Measurements from ENCODE around the gene CIDEB.

Gene CIDEB

DNA sequence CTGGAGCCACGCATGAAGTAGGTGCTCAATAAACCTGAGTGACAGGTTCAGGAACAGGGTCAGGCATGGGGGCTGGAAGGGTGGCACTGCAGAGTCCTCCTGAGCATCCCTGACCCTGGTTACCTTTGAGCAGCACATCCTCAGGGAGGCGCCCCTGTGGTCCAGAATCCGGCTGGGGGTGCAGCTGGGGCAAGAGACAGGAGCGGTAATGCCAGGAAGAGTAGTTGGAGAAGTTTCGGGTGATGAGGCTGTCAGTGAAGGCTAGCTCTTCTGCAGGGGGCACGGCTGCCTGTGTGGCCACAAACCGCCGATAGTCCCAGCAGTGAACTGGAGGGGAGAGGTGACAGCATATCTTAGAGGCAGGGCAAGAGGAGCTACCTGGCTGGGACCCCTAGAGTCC is 38.4 kb downstream of the CIDEB start:
- no peak for DNase-seq

DNA sequence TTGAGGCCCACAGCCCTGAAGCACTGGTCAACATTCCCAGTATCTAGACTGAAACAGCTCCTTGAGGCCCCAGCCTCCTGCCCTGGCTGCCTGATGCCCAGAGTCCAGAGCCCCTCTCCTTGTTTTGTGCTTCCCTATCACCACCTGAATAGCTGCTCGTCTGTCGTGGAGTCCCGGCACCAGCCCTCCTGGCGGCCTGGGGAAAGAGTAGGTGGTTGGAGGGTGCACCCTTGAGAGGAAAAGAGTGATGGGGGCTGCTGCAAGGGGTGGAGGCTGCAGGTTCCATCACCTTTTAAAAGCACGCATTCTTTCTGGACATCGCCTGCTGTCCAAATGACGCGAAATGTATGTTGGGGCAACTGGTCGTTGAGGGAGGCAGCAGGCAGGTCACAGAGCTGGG is 39.6 kb downstream of the CIDEB start:
- no peak for DNase-seq

DNA sequence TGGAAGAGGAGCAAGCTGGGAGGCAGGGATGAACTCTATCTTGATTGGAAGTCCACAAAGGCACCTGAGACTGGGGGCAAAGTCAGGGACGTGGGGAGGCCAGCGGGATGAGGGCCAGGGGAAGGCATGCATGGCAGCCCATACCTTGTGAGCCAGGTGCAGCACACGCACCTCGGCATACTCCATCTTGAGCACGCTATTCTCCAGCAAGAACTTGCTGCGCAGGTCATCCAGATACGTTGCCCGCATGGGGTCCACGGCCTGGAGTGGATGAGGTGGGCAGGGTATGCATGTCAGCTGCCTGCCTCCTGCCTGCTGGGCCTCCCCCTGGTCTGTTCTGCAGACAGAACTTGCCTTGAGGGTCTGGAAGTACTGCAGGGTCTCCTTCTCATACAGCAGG is 40.3 kb downstream of the CIDEB start:
- no peak for DNase-seq

DNA sequence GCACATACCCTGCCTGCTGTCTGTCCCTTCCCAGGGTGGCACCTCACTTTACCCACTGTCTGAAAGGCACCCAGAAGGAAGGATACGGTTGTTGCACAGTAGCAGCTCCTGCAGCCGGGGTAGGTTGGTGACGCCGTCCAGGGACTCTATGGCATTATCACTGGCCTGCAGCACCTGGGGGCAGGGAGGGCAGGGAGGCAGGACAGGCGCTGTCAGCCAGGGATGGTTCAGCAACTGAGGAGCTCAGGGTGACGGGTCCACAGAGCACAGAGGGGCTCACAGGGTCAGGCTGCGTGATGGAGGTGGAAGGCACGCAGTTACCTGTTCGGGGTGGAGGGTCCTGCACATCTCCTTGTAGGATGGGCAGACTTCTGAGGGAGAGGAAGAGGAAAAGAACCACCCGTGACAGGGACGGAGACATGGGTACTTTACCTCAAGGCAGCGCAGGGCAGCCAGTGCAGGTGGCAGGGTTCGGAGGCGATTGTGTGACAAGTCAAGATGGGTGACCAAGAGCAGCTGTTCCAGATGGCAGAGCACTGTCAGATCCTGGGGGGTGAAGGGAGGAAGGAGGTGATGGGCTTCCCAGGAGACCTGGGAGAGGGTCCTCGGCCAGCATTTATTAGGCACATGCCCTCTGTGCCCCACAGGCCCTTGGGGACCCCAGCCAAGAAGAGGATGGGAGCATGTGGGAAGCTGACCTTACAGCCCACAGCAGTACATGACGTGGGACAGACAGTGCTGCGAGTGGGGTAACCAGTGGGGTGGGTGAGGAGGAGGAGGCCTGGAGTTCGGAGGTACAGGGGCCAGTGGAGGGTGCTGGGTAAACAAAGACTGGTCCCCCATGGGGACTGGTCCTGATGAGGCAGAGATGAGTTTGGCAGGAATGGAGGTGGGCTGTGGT is 41.2 kb downstream of the CIDEB start:
- no peak for DNase-seq

DNA sequence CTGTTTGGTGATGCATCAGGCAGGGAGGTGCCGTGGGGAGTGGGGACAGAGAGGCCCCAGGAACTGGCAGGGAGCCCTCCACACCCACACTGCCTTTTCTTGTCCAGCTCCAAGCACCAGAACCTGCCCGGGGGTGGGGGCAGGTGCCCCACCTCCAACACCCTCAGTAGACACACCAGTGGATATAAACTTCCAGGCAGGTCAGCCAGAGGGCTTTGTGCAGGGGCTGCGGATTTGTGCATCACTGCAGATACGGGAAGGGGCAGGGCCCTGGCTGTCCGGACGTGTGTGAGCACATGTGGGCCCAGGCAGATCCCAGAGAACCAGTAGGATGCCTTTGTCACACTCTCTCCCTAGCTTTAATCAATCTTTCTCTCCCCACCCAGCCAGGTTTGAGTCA is 43.5 kb downstream of the CIDEB start:
- DNase-seq: no peak

DNA sequence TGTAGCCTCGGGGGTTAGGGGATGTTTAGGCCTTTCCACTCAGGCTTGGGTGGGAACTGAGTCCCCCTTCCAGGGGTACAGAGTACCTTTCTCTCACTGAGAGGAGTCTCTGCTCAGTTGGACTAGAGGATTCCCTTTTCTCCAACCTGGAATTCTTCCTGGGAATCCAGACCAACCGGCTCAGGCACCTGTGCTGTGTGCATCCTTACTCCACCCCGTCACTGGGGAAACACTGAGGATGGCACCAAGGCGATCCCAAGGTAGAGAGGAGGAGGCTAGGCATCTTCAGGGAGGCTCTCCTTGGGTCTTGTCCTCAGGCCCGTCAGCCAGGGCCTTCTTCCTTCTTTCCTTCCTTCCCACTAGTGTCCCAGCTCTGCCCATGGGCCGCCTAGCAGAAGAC is 43.9 kb downstream of the CIDEB start:
- no peak for DNase-seq

DNA sequence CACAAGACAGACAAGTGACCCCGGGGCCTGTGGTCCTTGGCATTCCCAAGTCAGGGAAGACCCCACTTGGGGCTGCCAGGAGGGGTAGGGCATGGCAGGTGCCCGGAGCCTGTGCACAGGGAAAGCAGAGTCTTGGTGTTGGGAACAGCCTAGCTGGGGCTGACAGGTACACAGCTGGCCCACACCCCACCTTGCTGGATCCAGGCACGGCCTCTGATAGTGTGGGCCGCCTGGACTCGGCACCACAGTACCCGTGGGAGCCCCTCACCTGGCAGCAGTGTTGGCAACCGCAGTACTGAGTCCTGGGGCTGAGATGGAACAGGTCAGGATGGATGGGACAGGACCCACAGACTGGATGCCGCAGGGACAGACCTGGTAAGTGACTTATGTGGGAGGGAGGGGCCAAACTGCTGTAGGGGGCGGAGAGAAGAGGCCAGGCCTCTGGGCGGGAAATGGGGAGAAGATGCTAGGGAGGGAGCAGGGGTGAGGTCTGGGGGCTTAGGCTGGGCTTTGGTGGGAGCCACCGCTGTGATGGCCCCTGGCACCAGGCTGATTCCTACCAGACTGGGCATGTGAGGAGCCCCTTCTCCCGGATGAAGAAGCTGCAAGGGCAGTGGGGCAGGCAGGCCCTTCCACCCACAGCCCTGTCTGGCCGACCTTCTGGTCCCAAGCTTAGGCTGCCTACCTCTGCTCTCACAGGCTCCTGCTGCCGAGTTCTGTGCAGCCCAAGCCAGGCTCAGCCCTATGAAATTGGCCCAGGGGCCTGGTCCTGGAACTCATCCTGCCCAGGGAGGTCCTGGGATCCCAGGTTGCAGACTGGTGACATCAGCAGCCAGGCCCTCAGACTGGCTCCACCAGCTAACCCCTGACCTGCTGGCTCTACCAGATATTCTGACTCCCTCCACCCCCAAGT is 44.7 kb downstream of the CIDEB start, which contains the start of gene TGM1:
Gene TGM1, minus strand, starts transcription at position 357 of the 913 bp plus-strand sequence. CDS start 825 bp downstream, outside the sequence.
- DNase-seq: no peak

DNA sequence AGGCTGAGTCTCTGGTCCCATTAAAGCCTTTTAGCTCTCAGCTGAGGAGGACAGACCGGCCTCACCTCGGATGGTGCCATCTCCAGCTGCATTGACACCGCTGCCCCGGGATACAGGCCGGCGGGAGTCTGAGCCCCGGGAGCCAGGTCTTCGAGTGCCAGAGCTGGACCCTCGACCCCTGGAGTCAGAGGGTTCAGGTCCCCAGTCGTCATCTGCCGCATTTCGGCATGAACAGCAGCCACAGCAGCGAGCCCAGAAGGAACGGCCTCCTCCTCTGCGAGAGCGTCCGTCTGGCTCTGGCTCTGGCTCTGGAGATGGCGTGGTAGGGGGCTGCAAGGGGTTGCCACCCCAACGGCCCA is 45.8 kb downstream of the CIDEB start:
- no peak for DNase-seq

DNA sequence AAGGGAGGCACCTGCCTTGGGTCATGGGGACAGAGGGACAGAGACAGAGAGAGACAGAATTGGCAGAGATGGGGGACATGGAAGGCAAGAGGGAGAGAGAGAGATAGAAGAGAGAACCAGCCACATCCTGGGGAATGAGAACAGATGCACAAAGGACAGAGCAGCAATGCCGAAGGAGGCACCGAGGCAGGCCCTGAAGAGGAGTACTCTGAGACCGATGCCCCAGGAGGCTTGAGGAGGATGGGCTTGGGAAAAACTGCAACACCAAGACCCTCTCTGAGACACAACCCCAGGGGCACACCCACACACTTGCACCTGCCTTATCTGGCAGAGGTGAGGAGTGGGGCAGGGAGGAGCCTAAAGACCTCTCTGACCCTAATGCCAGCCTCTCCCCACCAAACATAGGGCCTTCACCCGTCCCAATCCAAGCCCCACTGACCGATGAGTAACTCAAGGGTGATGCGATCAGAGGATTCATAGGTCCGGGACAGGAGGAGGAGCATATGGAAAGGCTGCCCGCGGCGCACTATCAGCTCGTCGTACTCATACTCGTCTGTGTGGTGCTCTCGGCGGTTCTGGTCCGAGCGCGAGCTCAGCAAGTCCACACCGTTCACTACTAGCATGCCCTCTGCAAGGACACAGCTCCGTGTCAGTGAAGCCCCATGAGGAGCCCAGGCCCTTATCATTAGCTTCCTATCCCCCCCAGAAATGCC is 46.4 kb downstream of the CIDEB start:
- DNase-seq: no peak

DNA sequence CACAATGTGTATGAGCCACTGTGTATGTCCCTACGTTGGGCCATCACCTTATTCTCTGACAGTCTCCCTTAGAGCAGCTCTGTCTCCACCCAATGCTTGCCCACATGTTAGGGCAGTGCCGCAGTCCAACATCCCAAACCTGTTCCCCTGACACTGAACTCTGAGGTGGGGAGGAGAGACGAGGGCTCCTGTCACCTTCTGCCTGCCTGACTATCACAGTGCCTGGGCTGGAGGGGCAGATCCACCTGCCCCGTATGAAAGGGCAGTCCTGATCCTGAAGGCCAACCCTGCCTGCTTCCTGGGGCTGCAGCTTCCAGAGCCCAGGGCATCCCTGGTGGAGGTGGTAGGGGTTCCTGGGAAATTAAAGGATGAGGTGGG is 47.0 kb downstream of the CIDEB start:
- DNase-seq: no peak

DNA sequence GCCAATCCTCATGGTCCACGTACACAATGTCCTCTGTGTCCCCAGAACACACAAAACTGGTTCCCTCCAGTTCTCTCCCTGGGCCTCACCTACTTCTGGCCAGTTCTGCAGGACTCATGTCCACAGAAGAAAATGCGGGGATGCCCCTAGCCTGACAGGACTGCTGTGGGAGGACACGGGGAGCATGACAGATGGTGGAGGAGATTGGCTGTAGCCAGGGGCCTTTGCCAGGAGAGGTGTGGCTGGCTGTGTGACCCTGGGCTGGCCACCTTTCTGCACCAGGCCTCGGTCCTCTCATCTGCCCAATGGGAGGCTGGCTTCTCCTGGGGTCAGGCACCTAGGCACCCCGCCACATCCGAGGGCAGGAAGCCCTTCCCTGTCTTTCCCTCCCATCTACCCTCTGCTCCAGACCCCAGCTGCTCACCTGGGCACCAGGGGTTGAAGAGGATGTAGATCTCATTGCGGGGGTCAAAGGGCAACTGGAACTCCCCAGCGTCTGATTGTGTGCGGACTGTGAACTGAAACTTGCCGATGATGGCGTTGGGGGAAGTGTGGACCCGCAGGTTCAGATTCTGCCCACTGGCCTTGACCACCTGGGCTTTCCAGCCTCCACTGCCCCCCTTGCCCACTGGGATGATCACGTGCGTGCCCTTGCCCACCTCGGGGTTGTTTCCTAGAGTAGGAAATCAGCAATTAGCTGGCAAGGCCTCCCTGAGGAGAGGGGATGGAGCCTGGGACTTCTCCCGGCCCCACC is 47.6 kb downstream of the CIDEB start:
- no peak for DNase-seq

DNA sequence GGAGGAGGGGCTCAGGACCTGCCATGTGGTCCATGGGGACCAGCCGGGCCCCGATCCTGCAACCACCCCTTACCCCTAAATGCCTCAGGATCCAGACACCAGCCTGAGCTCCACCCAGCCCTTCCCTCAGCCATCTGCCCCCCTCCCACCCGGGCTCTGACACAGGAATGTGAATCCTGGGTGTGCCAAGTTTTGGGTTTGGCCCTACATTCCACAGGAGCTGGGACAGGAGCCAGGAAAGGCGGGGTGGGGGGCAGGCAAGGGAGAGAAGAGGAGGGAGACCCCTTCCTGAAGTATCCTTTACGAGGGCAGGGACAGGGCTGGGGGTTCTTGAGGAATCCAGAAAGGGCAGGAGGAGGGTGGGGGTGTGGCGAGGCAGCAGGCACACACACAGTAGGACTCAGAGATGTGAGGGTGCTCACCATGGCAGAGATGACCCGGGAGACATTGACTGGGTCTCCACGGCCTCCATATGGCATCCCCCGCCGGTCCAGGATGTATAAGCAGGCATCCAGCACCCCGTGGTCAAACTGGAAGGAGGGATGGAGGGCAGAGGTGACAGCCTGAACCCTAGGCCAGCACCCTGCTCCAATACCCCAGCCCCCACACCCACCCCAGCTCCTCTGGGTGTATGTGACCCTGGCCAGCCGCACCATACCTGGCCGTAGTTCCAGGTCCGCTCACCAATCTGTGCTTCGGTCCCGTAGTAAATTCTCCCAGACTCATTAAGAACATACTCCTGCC is 48.3 kb downstream of the CIDEB start:
- DNase-seq: no peak

DNA sequence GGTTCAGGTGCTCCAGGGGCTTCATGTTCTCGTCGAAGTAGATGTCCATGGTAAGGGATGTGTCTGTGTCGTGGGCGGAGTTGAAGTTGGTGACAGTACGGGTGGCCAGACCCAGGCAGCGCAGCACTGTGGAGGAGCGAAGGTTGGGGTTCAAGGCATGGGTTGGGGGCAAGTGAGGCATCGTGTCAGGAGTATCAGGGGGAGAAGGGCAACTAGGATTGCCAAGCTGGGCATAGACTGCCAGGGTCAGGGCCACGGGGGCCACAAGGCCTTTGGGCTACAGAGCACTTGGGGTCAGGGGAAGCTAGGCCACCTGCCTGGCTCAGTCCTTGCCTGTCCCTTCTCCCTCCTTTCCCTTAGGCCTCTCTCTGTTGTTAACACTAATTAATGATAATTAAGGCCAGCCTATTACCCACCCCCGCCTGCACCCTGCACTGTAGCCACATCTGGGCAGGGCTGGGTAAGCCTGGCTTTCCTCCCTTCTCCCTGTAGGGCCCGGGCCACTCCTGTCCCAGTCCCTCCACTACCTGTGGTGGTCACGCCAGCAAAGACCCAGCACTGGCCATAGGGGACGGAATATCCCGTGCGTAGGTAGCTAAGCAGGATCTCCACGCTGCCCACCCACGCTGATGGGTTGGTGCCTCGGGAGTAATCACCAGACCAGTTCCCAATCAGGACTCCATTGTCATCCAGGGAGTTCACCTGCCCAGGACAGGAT is 49.1 kb downstream of the CIDEB start:
- no peak for DNase-seq

DNA sequence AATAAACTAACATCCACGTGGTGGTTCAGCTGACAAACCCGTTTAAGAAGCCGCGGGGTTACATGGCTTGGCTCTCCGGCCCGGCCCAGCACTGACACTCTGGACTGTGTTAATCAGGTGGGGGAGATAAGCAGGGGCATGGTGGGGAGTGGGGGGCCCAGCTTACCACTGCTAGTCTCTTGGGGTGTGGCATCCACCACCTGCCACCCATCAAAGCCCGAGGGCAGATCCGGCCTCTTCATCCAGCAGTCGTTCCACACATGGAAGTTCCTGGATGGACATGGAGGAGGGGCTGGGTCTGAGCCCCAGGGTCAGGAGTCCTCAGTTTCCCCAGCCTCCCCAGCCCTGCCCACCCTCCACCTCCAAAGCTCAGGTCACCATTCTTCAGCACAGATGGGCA is 49.7 kb downstream of the CIDEB start:
- DNase-seq: no peak

DNA sequence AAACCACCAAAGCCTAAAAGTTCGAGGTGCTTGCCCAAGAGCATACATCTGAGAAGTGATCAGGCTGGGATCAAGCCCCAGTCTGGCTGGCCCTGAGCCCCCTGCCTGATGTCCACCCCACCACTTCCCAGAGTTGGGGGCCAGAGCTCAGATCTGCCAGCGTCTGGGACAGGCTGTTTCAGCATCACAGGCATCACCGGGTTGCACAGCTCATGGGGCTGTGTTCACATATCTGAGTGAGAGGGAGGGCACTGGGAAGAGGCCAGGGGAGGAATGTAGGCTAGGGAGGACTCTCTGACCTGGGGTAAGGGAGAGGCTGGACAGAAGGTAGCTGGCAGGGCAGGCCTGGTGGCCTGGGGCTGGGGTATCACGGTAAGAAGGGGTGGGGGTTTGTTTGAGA is 50.8 kb downstream of the CIDEB start:
- no peak for DNase-seq

DNA sequence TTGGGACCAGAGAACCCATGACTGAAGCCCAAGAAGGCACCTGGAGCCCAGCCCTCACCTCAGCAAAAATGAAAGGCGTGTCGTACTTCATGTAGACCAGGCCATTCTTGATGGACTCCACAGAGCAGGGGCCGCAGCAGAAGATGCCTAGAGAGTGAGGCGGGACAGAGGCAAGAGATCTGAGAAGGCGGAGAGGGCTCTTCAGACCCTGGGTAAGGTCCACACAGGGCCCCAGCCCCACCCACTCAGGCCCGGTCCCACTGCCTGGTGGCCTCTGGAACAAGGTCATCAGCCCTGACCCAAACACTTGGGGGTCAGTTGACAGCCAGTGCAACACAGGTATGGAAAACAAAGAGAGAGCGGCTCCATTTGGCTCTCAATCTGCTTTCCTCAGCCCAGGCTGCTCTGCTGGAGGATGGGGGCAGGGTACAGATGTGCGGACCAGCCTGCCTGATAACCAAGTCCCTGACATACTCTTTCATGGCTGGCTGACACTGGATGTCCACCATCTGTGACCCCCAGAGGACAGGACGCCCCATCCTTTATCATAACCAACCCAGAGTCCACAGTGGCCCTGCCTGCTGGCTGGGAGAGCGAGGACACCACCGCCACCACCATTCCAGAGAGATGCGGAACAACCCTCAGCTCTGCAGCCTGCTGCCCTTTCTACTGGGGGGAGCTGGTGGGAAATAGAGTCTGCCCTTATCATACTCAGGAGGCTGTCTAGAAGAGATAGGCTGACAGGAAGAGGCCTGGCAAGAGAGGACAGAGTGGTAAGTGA is 51.7 kb downstream of the CIDEB start:
- no peak for DNase-seq

DNA sequence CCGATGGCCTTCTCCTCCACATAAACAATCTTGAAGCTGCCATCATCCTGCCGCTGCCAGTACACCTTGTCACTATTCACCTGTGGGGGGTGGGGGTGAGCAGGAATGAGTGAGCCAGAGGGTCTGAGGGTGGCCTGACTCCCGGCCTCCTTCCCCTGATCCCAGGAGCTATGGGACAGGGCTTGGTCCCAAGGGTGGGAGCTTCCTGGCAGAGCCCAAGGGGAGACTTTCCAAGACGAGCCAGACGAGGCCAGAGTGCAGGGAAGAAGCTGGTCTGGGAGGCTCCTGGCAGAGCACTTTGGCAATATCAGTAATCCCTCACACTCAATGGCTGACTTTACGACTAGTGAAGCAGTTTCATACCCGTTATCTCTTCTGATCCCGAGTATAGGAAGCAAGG is 52.3 kb downstream of the CIDEB start:
- no peak for DNase-seq
